DND-41 (cell line): Measurements from ENCODE around the gene XPR1.

Experiments
- ATAC-seq: fragments of 200-7000 bp; cut with Tn5 transposase; 3 replicates; pipeline ENCODE4 v1.9.1; 2021; ENCODE audit warnings: low read depth; ENCODE audit not compliant: insufficient read depth
- DNase-seq: peaks from one replicate; pipeline ENCODE4 v3.0.0-alpha.2; 2020
- H2AFZ ChIP-seq: 2 replicates; pipeline ENCODE4 v1.6.0; 2012; ENCODE audit warnings: low read depth, low read length
- H3K27ac ChIP-seq: 2 replicates; pipeline ENCODE4 v1.5.1; 2012; ENCODE audit warnings: low read length, inconsistent platforms
- H3K27me3 ChIP-seq: fragments of 200-600 bp; sonication (generic); 2 replicates; pipeline ENCODE4 v1.6.0; 2012; ENCODE audit warnings: low read length, mild to moderate bottlenecking, inconsistent platforms; ENCODE audit not compliant: insufficient read depth, poor library complexity
- H3K36me3 ChIP-seq: 2 replicates; pipeline ENCODE4 v1.5.1; 2012; ENCODE audit warnings: low read length, inconsistent platforms; ENCODE audit not compliant: insufficient read depth
- H3K4me1 ChIP-seq: 2 replicates; pipeline ENCODE4 v1.5.1; 2012; ENCODE audit warnings: mild to moderate bottlenecking, low read length; ENCODE audit not compliant: insufficient read depth
- H3K4me2 ChIP-seq: 2 replicates; pipeline ENCODE4 v1.6.0; 2012; ENCODE audit warnings: mild to moderate bottlenecking, moderate library complexity, low read length, inconsistent platforms; ENCODE audit not compliant: insufficient read depth
- H3K4me3 ChIP-seq, 2 experiments: fragments of 200-600 bp in 1 of 2; shearing (Covaris generic) in 1 of 2; 2 replicates each; pipeline ENCODE4 v1.5.1; 2012 to 2016; ENCODE audit warnings: inconsistent platforms in 2 of 2, low read length in 2 of 2, mild to moderate bottlenecking in 2 of 2, low read depth in 1 of 2, moderate library complexity in 1 of 2
- H3K79me2 ChIP-seq: 2 replicates; pipeline ENCODE4 v1.6.0; 2012; ENCODE audit warnings: low read length, inconsistent platforms; ENCODE audit not compliant: insufficient read depth
- H3K9ac ChIP-seq: 2 replicates; pipeline ENCODE4 v1.6.0; 2012; ENCODE audit warnings: low read depth, mild to moderate bottlenecking, inconsistent platforms, low read length, moderate library complexity
- H3K9me3 ChIP-seq: 2 replicates; pipeline ENCODE4 v1.5.1; 2012; ENCODE audit warnings: low read length, moderate library complexity, mild to moderate bottlenecking, inconsistent platforms; ENCODE audit not compliant: insufficient read depth, severe bottlenecking
- H4K20me1 ChIP-seq: 2 replicates; pipeline ENCODE4 v1.6.0; 2012; ENCODE audit warnings: low read length; ENCODE audit not compliant: insufficient read depth
- EZH2 ChIP-seq: IDR thresholded peaks from 3 replicates; pipeline ENCODE4 v1.6.1; 2012; ENCODE audit warnings: borderline replicate concordance, low read depth, mild to moderate bottlenecking, moderate library complexity, low read length, inconsistent platforms; ENCODE audit not compliant: severe bottlenecking
- TF ChIP-seq, protein P1 (sequence below): IDR thresholded peaks from 2 replicates; pipeline ENCODE4 v1.5.1; 2012; ENCODE audit warnings: borderline replicate concordance, low read length, moderate library complexity, mild to moderate bottlenecking; ENCODE audit not compliant: poor library complexity, severe bottlenecking; ENCODE audit errors: extremely low read depth

XPR1 gene

DNA sequence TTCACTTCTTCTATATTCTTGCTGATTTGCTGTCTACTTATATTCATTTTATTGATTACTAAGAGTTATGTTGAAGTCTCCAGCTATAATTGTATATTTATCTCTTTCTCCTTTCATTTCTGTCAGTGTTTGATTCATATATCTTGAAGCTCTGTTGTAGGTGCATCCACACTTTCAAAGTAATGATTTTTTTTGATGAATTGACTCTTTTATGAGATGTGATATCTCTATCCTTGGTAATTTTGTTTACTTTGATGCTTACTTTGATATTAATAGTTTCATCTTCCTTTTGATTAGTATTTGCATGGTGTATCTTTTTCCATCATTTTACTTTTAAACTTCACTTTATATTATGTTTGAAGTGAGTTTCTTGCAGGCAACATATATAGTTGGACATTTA lies 110.8 kb downstream of the XPR1 start:
- no peak for DNase-seq
- no peak overlapping the region for H3K9ac ChIP-seq
- no peak overlapping the region for H3K27ac ChIP-seq
- no peak overlapping the region for H2AFZ ChIP-seq
- H3K4me2 ChIP-seq: no peak overlapping the region
- no peak overlapping the region for H3K4me3 ChIP-seq
- no peaks in the 10 kb centered on the region for H4K20me1 ChIP-seq
- H3K4me1 ChIP-seq: no peaks in the 10 kb centered on the region
- TF ChIP-seq, protein P1, sequence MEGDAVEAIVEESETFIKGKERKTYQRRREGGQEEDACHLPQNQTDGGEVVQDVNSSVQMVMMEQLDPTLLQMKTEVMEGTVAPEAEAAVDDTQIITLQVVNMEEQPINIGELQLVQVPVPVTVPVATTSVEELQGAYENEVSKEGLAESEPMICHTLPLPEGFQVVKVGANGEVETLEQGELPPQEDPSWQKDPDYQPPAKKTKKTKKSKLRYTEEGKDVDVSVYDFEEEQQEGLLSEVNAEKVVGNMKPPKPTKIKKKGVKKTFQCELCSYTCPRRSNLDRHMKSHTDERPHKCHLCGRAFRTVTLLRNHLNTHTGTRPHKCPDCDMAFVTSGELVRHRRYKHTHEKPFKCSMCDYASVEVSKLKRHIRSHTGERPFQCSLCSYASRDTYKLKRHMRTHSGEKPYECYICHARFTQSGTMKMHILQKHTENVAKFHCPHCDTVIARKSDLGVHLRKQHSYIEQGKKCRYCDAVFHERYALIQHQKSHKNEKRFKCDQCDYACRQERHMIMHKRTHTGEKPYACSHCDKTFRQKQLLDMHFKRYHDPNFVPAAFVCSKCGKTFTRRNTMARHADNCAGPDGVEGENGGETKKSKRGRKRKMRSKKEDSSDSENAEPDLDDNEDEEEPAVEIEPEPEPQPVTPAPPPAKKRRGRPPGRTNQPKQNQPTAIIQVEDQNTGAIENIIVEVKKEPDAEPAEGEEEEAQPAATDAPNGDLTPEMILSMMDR: no peak
- no peak for TF ChIP-seq EZH2
- H3K79me2 ChIP-seq: no peaks in the 10 kb centered on the region
- no peaks in the 10 kb centered on the region for H3K36me3 ChIP-seq
- H3K9me3 ChIP-seq: peaks cover 16% of the 10 kb centered on the region
- no peak for ATAC-seq
- no peaks in the 10 kb centered on the region for H3K27me3 ChIP-seq

- Histone ChIP-seq H3K27ac (no peak overlapping the region), H3K36me3 (no peaks in the 10 kb centered on the region), H3K79me2 (no peaks in the 10 kb centered on the region), H3K4me3 (no peak overlapping the region), H2AFZ (no peak overlapping the region), H4K20me1 (no peaks in the 10 kb centered on the region), H3K9ac (no peak overlapping the region), H3K4me1 (no peaks in the 10 kb centered on the region), H3K27me3 (no peaks in the 10 kb centered on the region), H3K9me3 (peaks cover 16% of the 10 kb centered on the region), H3K4me2 (no peak overlapping the region)
- no peak for DNase-seq
- no peak for ATAC-seq
- TF ChIP-seq, protein P1: no peak
- TF ChIP-seq EZH2: no peak
These were observed 112.0 kb downstream of the XPR1 start for GRCh38 chr1:180743868-180744267.

GRCh38 chr1:180745098-180745497 lies 113.3 kb downstream of the XPR1 start:
- ATAC-seq: no peak
- Histone ChIP-seq H3K9me3 (peaks cover 16% of the 10 kb centered on the region), H2AFZ (no peak overlapping the region), H3K27me3 (no peaks in the 10 kb centered on the region), H3K36me3 (no peaks in the 10 kb centered on the region), H3K4me2 (no peak overlapping the region), H4K20me1 (no peaks in the 10 kb centered on the region), H3K79me2 (no peaks in the 10 kb centered on the region), H3K4me3 (no peak overlapping the region), H3K9ac (no peak overlapping the region), H3K4me1 (no peaks in the 10 kb centered on the region), H3K27ac (no peak overlapping the region)
- TF ChIP-seq, protein P1: no peak
- TF ChIP-seq EZH2: no peak
- no peak for DNase-seq

DNA sequence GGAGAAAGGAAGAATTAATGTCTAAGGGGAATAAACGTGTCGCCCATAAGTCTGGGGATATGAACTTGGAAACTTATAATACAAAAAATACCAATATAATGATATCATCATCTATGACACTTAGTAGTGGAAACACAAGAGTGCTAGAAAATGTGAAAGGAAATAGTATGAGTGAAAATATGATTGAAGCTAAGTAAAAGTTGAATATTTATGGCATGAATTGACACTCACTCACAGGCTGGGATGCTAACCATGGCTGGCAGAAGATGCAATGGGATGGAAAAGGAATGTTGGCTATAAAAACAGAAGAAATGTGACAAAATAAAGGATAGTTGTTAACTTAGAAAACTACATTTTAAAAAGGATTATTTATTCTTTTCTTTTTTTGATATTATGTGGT lies 120.1 kb downstream of the XPR1 start:
- no peak overlapping the region for H3K9ac ChIP-seq
- TF ChIP-seq EZH2: no peak
- no peak for ATAC-seq
- H3K4me2 ChIP-seq: no peak overlapping the region
- H3K36me3 ChIP-seq: no peaks in the 10 kb centered on the region
- H3K9me3 ChIP-seq: no peaks in the 10 kb centered on the region
- H2AFZ ChIP-seq: no peak overlapping the region
- no peaks in the 10 kb centered on the region for H4K20me1 ChIP-seq
- no peak overlapping the region for H3K4me3 ChIP-seq
- no peaks in the 10 kb centered on the region for H3K4me1 ChIP-seq
- no peak overlapping the region for H3K27ac ChIP-seq
- no peaks in the 10 kb centered on the region for H3K27me3 ChIP-seq
- DNase-seq: no peak
- no peaks in the 10 kb centered on the region for H3K79me2 ChIP-seq
